H9 (cell line): ENCODE data around the gene CORO7. TPM values are rescaled to one million over a fixed set of nuclear protein-coding genes. Genes with fewer than 3 reads are reported as not detected.

Experiments used
- DNase-seq: peaks from one replicate; pipeline ENCODE4 v3.0.0-alpha.2; 2017
- H2AFZ ChIP-seq: one replicate; pipeline ENCODE4 v1.6.1; 2013; ENCODE audit warnings: mild to moderate bottlenecking, low read length, control low read depth, moderate library complexity
- H2AK5ac ChIP-seq: 2 replicates; pipeline ENCODE4 v1.6.1; 2013; ENCODE audit warnings: low read length, control low read depth, mixed read lengths; ENCODE audit not compliant: insufficient read length
- H2BK120ac ChIP-seq: one replicate; pipeline ENCODE4 v1.6.1; 2013; ENCODE audit warnings: low read depth, mild to moderate bottlenecking, low read length, control low read depth, inconsistent platforms; ENCODE audit not compliant: poor library complexity, severe bottlenecking
- H2BK12ac ChIP-seq: 2 replicates; pipeline ENCODE4 v1.6.1; 2013; ENCODE audit warnings: low read length, control low read depth, mixed read lengths, low read depth; ENCODE audit not compliant: insufficient read length
- H2BK15ac ChIP-seq: 2 replicates; pipeline ENCODE4 v1.6.1; 2013; ENCODE audit warnings: low read depth, low read length, control low read depth
- H2BK20ac ChIP-seq: one replicate; pipeline ENCODE4 v1.6.1; 2013; ENCODE audit warnings: low read depth, mild to moderate bottlenecking, low read length, control low read depth, inconsistent platforms; ENCODE audit not compliant: poor library complexity, severe bottlenecking
- H2BK5ac ChIP-seq: 2 replicates; pipeline ENCODE4 v1.6.1; 2013; ENCODE audit warnings: low read length, control low read depth, mixed read lengths; ENCODE audit not compliant: insufficient read length
- H3K14ac ChIP-seq: 2 replicates; pipeline ENCODE4 v1.6.1; 2013; ENCODE audit warnings: low read length, control low read depth; ENCODE audit not compliant: insufficient read depth
- H3K18ac ChIP-seq: 2 replicates; pipeline ENCODE4 v1.6.1; 2013; ENCODE audit warnings: low read depth, mild to moderate bottlenecking, mixed read lengths, low read length, control low read depth; ENCODE audit not compliant: insufficient read length
- H3K23ac ChIP-seq: 2 replicates; pipeline ENCODE4 v1.6.1; 2013; ENCODE audit warnings: low read length, control low read depth, mixed read lengths, low read depth; ENCODE audit not compliant: insufficient read length
- H3K23me2 ChIP-seq: 2 replicates; pipeline ENCODE4 v1.6.1; 2013; ENCODE audit warnings: low read depth, mild to moderate bottlenecking, mixed read lengths, low read length, control low read depth; ENCODE audit not compliant: insufficient read length, poor library complexity, severe bottlenecking
- H3K27ac ChIP-seq: 2 replicates; pipeline ENCODE4 v1.5.1; 2013; ENCODE audit warnings: low read length, control low read depth, mixed read lengths, low read depth; ENCODE audit not compliant: insufficient read length
- H3K27me3 ChIP-seq: 2 replicates; pipeline ENCODE4 v1.6.1; 2013; ENCODE audit warnings: low read length, control low read depth, inconsistent platforms; ENCODE audit not compliant: insufficient read depth
- H3K4ac ChIP-seq: 2 replicates; pipeline ENCODE4 v1.6.1; 2013; ENCODE audit warnings: low read depth, mild to moderate bottlenecking, control low read depth, inconsistent platforms, low read length, moderate library complexity
- H3K4me1 ChIP-seq: 2 replicates; pipeline ENCODE4 v1.6.1; 2013; ENCODE audit warnings: low read length, control low read depth, inconsistent platforms; ENCODE audit not compliant: insufficient read depth
- H3K4me2 ChIP-seq: 2 replicates; pipeline ENCODE4 v1.6.1; 2013; ENCODE audit warnings: low read length, control low read depth, mixed read lengths; ENCODE audit not compliant: insufficient read length, insufficient read depth
- H3K56ac ChIP-seq: 2 replicates; pipeline ENCODE4 v1.6.1; 2013; ENCODE audit warnings: low read depth, mild to moderate bottlenecking, mixed read lengths, low read length, control low read depth; ENCODE audit not compliant: insufficient read length
- H3K79me1 ChIP-seq: 2 replicates; pipeline ENCODE4 v1.6.1; 2013; ENCODE audit warnings: low read depth, mild to moderate bottlenecking, moderate library complexity, low read length, control low read depth, inconsistent platforms; ENCODE audit not compliant: insufficient read depth, poor library complexity, severe bottlenecking
- H3K79me2 ChIP-seq: 2 replicates; pipeline ENCODE4 v1.6.1; 2013; ENCODE audit warnings: low read length, control low read depth, inconsistent platforms; ENCODE audit not compliant: insufficient read depth
- H3K9ac ChIP-seq: 2 replicates; pipeline ENCODE4 v1.6.1; 2013; ENCODE audit warnings: low read length, control low read depth, mixed read lengths; ENCODE audit not compliant: insufficient read length; ENCODE audit errors: extremely low read depth
- H3K9me3 ChIP-seq: one replicate; pipeline ENCODE4 v1.6.1; 2013; ENCODE audit warnings: low read depth, low read length, inconsistent platforms; ENCODE audit not compliant: control insufficient read depth
- H3T11ph ChIP-seq: one replicate; pipeline ENCODE4 v1.6.1; 2013; ENCODE audit warnings: mild to moderate bottlenecking, low read length, control low read depth, inconsistent platforms
- H4K20me1 ChIP-seq: one replicate; pipeline ENCODE4 v1.6.1; 2013; ENCODE audit not compliant: control insufficient read depth, insufficient read length, insufficient read depth
- H4K5ac ChIP-seq: 2 replicates; pipeline ENCODE4 v1.6.1; 2013; ENCODE audit warnings: low read depth, mild to moderate bottlenecking, mixed read lengths, low read length, control low read depth; ENCODE audit not compliant: insufficient read length
- H4K8ac ChIP-seq: replicated peaks from 2 replicates; pipeline ENCODE4 v1.6.1; 2013; ENCODE audit warnings: low read length, control low read depth, mixed read lengths, low read depth; ENCODE audit not compliant: insufficient read length
- H4K91ac ChIP-seq: 2 replicates; pipeline ENCODE4 v1.6.1; 2013; ENCODE audit warnings: low read depth, mild to moderate bottlenecking, moderate library complexity, mixed read lengths, low read length, control low read depth; ENCODE audit not compliant: insufficient read length
- H3K27ac Mint-ChIP-seq, 3 experiments: 2 replicates in 2 of 3; 3 replicates in 1 of 3; pipeline ENCODE4 v1.8.0; 2020 to 2021; ENCODE audit warnings: mixed read lengths in 3 of 3, mild to moderate bottlenecking in 1 of 3, moderate library complexity in 1 of 3
- H3K27me3 Mint-ChIP-seq: 2 replicates; pipeline ENCODE4 v1.8.0; 2021; ENCODE audit warnings: low read depth, mild to moderate bottlenecking, moderate library complexity, mixed read lengths
- H3K36me3 Mint-ChIP-seq, 3 experiments: 2 replicates in 2 of 3; 3 replicates in 1 of 3; pipeline ENCODE4 v1.8.0; 2020 to 2021; ENCODE audit warnings: low read depth in 3 of 3, mixed read lengths in 3 of 3; ENCODE audit not compliant: insufficient read depth in 1 of 3
- H3K4me1 Mint-ChIP-seq, 2 experiments: 2 replicates each; pipeline ENCODE4 v1.8.0; 2020; ENCODE audit warnings: mixed read lengths in 2 of 2
- H3K4me3 Mint-ChIP-seq, 2 experiments: 2 replicates in 1 of 2; 3 replicates in 1 of 2; pipeline ENCODE4 v1.8.0; 2020 to 2021; ENCODE audit warnings: mild to moderate bottlenecking in 2 of 2, mixed read lengths in 2 of 2, moderate library complexity in 1 of 2
- H3K9me3 Mint-ChIP-seq, 2 experiments: 2 replicates in 1 of 2; 3 replicates in 1 of 2; pipeline ENCODE4 v1.8.0; 2020; ENCODE audit warnings: mild to moderate bottlenecking in 2 of 2, mixed read lengths in 2 of 2, moderate library complexity in 1 of 2
- WGBS: extraction: QIAGEN DNeasy Blood & Tissue Kit; methylation state at CpG from one replicate; pipeline ENCODE4 v1.1.7; 2013; ENCODE audit warnings: missing lambda C conversion rate, low lambda C conversion rate, mixed read lengths; ENCODE audit not compliant: insufficient read length; ENCODE audit errors: extremely low coverage; 5-methylcytosine and 5-hydroxymethylcytosine counted together
- total RNA-seq: library from RNA; stranded (reverse); gene quantifications from 2 replicates; pipeline ENCODE4 v1.2.1, GENCODE V29; 2021
- TF ChIP-seq, protein P1 (sequence below): fragments of 200-600 bp; sonication (generic); conservative IDR thresholded peaks from 3 replicates; pipeline ENCODE4 v1.8.0; 2021; ENCODE audit warnings: antibody characterized with exemption, mild to moderate bottlenecking

Gene CORO7
- total RNA-seq, 1 experiment from 2014 or later, result 38.4 TPM

DNA sequence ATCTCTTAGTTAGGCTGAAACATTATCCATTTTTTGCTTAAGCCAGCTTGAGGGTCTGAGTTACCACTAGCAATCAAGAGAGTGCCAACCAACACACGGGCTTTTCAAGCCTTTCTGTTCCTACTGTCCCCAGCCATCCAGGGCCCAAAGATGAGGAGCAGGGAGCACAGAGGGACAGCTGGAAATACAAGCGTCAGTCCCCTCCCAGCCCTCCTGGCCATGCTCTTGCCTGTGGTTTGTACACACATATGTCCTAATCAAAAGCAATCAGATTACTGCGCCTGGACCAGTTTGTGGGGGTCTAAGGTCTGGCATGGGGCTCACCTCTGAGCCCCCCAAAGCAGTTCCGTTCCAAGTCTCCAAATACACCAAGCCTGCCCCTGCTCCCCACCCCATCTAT is 3.5 kb downstream of the CORO7 start:
- no peak overlapping the region for H4K8ac ChIP-seq
- no peaks in the 10 kb centered on the region; the same call in 1 of the 2 replicates for H3K4me1 ChIP-seq
- H3K27me3 ChIP-seq, result no peaks in the 10 kb centered on the region
- H4K20me1 ChIP-seq, result no peaks in the 10 kb centered on the region
- H3K4me2 ChIP-seq, result no peak overlapping the region
- H3K4ac ChIP-seq, result no peak overlapping the region
- peaks cover 6% of the 10 kb centered on the region for H3K27me3 Mint-ChIP-seq
- H2AFZ ChIP-seq, result no peak overlapping the region
- no peak for DNase-seq
- no peak overlapping the region for H3K56ac ChIP-seq
- no peak overlapping the region for H2BK5ac ChIP-seq
- no peak overlapping the region for H4K5ac ChIP-seq
- no peak overlapping the region for H2BK20ac ChIP-seq
- no peak overlapping the region for H3T11ph ChIP-seq
- no peak overlapping the region for H3K18ac ChIP-seq
- no peak overlapping the region for H3K27ac ChIP-seq
- H3K36me3 Mint-ChIP-seq, result peaks cover 0 to 2% (median 0%) of the 10 kb centered on the region in 3 experiments; a peak in 1 of 7 replicates
- no peak overlapping the region for H2BK120ac ChIP-seq
- H2BK12ac ChIP-seq, result no peak overlapping the region
- H3K23ac ChIP-seq, result no peak overlapping the region
- H3K9me3 ChIP-seq, result no peaks in the 10 kb centered on the region
- peaks cover 8 to 10% of the 10 kb centered on the region in 2 experiments for H3K4me1 Mint-ChIP-seq
- no peak overlapping the region for H4K91ac ChIP-seq
- no peaks in the 10 kb centered on the region for H3K23me2 ChIP-seq
- TF ChIP-seq, protein P1, sequence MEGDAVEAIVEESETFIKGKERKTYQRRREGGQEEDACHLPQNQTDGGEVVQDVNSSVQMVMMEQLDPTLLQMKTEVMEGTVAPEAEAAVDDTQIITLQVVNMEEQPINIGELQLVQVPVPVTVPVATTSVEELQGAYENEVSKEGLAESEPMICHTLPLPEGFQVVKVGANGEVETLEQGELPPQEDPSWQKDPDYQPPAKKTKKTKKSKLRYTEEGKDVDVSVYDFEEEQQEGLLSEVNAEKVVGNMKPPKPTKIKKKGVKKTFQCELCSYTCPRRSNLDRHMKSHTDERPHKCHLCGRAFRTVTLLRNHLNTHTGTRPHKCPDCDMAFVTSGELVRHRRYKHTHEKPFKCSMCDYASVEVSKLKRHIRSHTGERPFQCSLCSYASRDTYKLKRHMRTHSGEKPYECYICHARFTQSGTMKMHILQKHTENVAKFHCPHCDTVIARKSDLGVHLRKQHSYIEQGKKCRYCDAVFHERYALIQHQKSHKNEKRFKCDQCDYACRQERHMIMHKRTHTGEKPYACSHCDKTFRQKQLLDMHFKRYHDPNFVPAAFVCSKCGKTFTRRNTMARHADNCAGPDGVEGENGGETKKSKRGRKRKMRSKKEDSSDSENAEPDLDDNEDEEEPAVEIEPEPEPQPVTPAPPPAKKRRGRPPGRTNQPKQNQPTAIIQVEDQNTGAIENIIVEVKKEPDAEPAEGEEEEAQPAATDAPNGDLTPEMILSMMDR, result no peak
- no peak overlapping the region for H3K9ac ChIP-seq
- H3K79me2 ChIP-seq, result no peaks in the 10 kb centered on the region
- H3K4me3 Mint-ChIP-seq, result no peak overlapping the region
- H3K27ac Mint-ChIP-seq, result no peak overlapping the region
- no CpG with 5 or more reads among the region's 4 CpGs for WGBS
- no peaks in the 10 kb centered on the region for H3K79me1 ChIP-seq
- H3K14ac ChIP-seq, result no peak overlapping the region
- H2AK5ac ChIP-seq, result no peak overlapping the region
- 0 out of 5 replicates have a peak, but pooled peaks cover 0 to 1% of the 10 kb centered on the region in 2 experiments for H3K9me3 Mint-ChIP-seq
- H2BK15ac ChIP-seq, result no peak overlapping the region
